ENCODE data around the gene TRAF3IP1. TPM values are rescaled to one million over a fixed set of nuclear protein-coding genes. Genes with fewer than 3 reads are reported as not detected.
"Not testable (repeated sequence)": the region's sequence is repeated elsewhere in the genome, so short reads cannot be mapped to it uniquely, and the experiment has no call there.

TRAF3IP1 gene
- polyA plus RNA-seq (ENCODE audit: insufficient read length in 4 of 4): 10 to 100 TPM; 17.1 to 20.6 (median 20.1) TPM

- peak; percentile 75 to 87 (median 82) for DNase-seq (ENCODE audit: low read depth in 4 of 4, low spot score in 3 of 4)
Observed at GRCh38 chr2:238320246-238320647, at the start of gene TRAF3IP1. Gene TRAF3IP1, plus strand, starts transcription at chr2:238320518. Its CDS starts 145 bp downstream, at chr2:238320663.

DNA sequence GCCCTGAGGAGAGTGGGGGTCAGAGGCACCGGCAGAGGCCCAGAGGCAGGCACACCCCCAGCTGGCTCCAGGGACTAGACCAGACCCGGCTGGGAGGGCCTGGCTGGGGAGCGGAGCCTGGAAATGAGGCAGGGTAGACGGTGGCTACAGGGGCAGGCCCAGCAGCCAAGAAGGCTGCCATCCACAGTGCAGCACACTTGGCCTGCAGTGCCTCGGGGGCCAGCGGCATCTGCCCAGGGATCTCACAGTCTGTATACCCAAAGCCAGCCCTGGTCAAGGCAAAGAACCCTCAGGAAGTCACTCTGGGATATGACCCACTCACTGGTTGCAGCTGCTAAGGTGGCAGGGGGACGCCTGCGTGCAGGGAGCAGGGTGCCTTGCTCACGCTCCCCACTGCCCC is 49.7 kb upstream of the TRAF3IP1 start:
- DNase-seq (ENCODE audit: low read depth in 4 of 4, low spot score in 3 of 4): no peak

GRCh38 chr2:238271061-238271554 is 49.2 kb upstream of the TRAF3IP1 start:
- no peak for DNase-seq (ENCODE audit: low read depth in 4 of 4, low spot score in 3 of 4)

DNA sequence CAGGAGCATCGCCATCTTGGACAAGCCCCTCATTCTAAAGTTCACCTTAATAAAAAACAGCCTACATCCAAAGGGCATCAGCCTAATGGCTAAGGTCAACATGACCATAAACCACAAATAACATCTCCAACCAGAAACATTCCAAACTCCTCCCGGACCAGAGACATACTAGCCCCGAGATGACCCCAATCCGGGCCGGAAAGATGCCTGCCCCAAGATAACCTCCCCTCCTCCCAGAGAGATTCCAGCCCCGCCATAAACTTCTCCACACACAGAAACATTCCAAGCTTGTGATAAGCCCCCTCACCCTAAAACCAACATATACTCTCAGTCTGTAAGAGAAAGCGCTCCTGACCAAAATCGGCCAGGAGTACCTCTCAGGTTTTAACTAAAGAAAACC is 48.6 kb upstream of the TRAF3IP1 start:
- DNase-seq (ENCODE audit: low read depth in 4 of 4, low spot score in 3 of 4): not testable (repeated sequence)

DNA sequence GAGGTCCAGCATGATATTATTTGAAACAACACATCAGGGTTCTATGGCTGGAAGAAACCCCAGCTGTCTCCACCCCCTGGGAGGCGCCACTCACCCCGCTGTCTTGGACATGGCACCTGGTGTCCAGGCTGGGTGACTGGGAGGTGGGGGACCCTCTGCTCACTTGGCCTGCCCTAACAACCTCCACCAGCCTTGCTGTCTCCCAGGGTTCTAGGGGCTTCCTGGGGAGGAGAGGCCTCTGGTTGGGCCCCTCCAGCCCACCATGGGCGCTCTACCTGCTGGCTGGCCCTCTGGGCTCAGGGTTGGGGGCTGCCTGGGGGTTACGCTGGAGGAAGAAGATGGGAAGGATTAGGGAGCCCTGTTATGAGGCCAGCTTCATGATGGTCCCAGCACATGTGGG is 48.2 kb upstream of the TRAF3IP1 start:
- no peak for DNase-seq (ENCODE audit: low read depth in 4 of 4, low spot score in 3 of 4)

DNA sequence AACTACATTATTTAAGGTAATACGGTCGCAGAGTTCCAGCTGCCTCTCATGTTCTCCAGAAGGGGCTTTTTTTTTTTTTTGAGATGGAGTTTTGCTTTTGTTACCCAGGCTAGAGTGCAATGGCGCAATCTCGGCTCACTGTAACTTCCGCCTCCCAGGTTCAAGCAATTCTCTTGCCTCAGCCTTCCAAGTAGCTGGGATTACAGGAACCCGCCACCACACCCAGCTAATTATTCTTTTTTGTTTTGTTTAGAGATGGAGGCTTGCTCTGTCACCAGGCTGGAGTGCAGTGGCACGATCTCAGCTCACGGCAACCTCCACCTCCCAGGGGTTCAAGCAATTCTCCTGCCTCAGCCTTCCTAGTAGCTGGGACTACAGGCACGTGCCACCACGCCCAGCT is 46.9 kb upstream of the TRAF3IP1 start:
- not testable (repeated sequence) for DNase-seq (ENCODE audit: low read depth in 4 of 4, low spot score in 3 of 4)

DNA sequence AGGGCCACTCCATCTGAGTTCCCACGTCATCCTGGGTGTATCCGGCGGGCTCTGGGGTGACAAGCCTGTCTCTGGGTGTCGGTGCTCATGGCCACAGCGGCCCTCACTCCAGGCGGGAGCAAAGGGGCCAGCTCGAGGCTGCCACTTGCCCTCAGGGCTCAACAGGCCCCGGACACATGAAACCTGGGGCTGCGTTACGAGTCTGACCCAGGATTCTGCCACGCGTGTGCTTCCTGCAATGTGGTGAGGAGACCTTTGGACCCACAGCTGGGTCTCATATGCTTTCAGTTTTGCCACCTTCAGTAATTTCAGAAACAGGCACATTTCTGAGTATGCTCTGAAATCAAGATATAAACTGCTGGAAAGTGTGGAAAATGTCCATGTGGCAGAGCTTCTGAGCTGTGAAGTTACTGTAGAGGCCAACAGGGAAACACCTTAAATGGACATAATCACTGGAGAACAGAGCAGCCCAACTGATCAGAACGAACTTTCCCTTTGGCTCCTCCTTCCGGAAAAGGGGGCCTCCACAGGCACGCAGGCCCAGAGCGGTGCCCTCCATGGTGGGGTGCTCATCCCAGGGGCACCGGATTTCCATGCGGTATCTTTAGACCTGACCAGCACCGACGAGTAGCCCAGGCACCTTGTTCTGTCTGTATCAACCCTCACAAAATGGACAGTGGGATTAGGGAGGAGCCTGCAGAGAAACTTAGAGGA is 46.0 kb upstream of the TRAF3IP1 start:
- DNase-seq (ENCODE audit: low read depth in 4 of 4, low spot score in 3 of 4): no peak

GRCh38 chr2:238277695-238278094 is 42.6 kb upstream of the TRAF3IP1 start:
- DNase-seq (ENCODE audit: low read depth in 4 of 4, low spot score in 3 of 4): no peak

- DNase-seq (ENCODE audit: low read depth in 4 of 4, low spot score in 3 of 4): no peak
Observed at GRCh38 chr2:238278626-238279323, 41.5 kb upstream of the TRAF3IP1 start.

DNA sequence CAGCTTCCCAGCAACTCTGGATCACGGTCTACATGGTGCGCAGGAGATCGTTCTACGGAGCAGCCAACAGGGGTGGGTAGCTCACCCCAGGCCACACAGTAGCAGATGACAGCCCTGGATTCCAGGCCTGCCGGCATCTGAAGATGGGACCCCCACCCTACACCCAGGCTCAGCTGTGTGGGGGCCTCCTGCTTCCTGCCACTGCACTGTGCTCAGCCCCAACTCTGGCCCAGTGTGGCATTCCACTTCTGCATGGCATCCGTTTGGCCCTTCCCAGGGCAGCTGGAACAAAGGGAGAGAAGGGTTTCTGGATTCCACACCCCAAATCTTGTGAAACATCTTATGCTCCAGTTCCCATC is 41.0 kb upstream of the TRAF3IP1 start:
- no peak for DNase-seq (ENCODE audit: low read depth in 4 of 4, low spot score in 3 of 4)

DNA sequence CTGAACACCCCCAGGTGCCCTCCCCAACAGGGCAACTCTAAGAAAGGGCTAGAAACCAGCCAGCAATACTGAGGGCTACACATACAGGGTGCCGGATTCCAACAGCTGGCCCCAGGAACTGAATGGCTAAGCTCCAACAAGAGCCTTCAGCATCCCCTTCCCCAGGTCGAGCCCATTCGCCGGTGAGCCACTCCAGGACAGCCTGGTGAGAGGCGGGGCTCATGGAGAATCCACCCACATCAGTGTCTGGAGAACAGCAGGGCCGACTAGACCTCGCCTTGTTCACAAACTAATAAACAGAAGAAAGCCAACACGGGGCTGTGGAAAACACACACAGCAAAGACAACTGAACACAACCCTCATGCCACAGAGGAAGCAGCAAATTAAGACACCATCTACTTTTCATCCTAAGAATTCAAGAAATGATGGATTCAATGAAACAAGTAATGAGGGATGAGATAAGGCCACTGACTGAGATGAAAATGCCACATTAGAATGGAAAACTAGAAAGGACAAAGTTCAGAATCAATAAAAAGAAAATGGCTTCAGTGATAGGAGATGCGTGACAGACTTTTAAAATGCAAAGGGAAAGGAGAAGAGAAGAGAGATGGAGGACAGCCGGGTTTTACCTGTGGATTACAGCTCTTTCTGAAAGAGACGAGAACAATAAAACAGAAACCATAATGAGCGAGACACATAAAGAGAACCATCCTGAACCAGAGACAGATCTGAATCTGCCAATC is 40.1 kb upstream of the TRAF3IP1 start:
- no peak for DNase-seq (ENCODE audit: low read depth in 4 of 4, low spot score in 3 of 4)

DNA sequence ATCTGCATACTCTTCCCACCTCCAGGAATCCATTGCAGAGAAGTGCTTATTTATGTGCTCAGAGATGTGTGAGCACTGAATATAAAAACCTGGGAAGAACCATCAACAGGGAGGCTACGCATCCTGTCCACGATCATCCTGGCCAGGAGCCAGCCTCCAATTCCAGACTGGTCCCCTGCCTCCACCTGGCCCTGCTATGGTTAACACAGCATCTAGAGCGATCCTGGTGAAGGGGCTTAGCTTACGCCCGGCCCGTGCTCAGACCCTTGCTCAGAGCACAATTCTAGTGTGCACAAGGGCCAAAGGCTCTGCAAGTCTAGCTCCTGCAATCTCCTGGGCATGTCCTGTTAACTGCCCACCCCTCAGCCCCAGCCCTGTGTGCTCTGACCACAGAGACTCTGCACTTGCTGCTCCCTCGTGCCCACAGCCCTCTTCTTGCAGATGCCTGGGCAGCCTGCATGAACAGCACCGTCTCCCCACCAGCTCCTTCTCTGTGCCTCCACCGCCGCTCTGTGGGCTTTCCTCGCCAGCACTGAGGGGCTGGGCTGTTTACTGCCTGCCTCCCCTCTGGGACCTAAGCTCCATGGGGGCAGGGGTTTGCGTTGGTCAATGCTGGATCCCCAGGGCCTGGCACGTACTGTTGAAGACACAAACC is 38.4 kb upstream of the TRAF3IP1 start:
- DNase-seq (ENCODE audit: low read depth in 4 of 4, low spot score in 3 of 4): no peak

DNA sequence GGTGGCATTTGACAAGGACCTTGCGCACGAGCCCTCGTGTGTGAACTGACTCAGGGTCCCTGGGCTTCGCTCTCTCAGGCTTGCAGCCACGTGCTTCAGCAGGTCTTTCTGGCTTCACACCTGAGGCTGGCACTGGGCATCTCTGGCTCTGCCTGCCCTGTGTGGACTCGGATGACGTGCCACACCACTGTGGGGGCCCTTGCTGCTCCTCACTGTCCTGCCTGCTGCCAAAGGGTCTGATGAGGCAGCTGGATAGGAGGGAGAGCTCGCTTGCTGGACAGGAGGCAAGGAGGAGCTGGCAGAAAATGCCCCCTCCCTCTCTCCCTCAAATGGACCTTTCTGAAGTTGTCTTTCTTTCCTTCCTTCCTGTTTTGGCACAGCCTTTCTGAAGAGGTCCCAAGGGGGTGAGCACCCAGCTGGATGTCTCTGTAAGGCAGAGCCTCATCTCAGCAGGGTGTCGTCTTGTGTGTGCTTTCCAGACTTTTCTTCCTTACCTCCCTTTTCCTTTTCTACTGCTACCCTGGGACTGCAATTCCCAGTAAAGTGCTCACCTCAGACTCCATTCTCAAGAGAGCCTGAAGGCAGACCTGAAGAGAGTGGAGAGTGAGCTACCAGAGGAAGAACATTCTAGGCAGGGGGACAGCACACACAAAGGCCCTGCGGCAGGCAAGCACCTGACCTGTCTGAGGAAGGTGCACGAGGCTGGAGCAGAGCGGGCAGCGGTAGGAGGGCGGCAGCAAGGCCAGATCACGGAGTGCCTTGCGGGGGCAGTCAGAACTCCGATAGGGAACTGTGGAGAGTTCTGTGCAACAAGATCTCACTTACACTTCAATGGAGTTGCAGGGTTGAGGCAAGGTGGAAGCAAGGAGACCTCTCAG is 37.2 kb upstream of the TRAF3IP1 start:
- no peak for DNase-seq (ENCODE audit: low read depth in 4 of 4, low spot score in 3 of 4)

DNA sequence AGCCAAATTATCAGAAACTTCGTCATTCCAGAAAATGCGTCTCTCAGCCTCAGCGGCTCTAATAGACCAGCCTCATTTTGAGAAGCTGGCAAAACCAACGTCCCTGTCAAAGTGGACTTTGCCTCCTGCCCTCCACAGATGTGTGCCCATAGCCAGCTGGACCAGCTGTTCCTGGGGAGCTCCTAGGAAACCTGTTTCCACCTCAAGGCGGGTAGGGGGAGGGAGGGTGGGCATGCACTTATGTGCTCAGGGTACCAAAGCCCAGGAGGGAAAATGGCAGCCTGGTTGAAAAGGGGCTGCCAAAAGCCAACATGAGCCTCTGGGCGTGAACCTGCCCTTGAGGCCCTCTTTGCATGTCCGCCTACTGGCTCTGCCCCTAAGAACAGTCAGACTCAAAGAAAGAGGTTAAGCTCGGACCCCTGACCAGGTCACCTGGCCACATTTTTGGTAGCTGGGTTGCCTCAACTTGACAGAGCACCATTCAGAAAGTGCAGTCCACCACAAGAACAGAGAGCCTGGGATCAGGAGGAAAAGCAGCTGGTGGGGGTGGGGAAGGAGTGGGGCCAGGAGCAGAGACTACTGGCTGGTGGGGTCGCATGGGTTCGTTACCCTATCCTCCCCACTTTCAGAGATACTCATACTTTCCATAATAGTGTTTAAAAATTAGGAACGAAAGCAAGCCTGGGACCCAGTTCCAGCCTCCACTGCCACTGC is 35.4 kb upstream of the TRAF3IP1 start:
- no peak for DNase-seq (ENCODE audit: low read depth in 4 of 4, low spot score in 3 of 4)

- DNase-seq (ENCODE audit: low read depth in 4 of 4, low spot score in 3 of 4): no peak
Observed at GRCh38 chr2:238285653-238286082, 34.6 kb upstream of the TRAF3IP1 start.

DNA sequence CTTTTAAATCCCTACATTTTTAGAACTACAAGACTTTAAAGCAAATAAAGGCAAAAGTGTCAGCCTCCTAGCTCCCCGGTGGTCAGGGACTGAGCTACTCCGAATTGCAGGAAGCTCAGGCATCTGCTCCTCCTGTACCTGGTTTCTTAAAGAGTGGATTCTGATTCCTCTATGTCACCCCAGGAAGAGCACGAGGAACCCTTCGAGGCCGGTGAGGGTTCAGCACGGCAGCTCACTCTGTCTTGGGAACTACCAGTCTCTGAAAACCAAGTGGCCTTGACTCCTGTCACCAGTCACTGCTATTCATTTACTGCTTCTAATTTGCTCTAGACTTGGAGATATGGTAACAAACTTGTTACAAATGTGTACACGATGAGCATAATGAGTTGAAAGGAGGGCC is 34.2 kb upstream of the TRAF3IP1 start:
- no peak for DNase-seq (ENCODE audit: low read depth in 4 of 4, low spot score in 3 of 4)

DNA sequence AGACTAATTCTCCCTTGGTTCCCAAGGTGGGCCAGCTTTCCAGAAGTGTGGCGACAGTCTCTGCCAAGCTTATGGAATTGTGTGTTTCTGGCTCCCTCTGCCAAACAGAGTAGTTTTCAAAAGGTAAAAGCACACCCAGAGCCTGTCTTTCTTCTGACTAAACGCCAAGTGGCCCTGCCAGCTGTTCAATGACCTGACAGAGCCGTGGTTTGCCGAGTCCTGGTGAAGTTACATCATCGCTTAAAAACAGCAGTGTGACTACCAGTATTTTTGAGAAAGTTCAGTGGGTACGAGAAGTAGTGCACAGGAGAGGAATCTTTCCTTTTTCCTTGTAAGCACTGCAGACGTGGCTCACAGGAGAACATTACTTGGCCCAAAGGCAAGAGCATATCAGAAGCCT is 33.8 kb upstream of the TRAF3IP1 start:
- no peak for DNase-seq (ENCODE audit: low read depth in 4 of 4, low spot score in 3 of 4)

- DNase-seq (ENCODE audit: low read depth in 4 of 4, low spot score in 3 of 4): no peak
Observed at GRCh38 chr2:238286987-238287736, 33.2 kb upstream of the TRAF3IP1 start.
